HG02970 (cell line): ENCODE data around the gene PDGFC.

ENCODE experiments used
- ATAC-seq: cut with Tn5 transposase; IDR thresholded peaks from one replicate; pipeline ENCODE4 v1.9.1; 2021; ENCODE audit warnings: mild to moderate bottlenecking, moderate library complexity, moderate number of reproducible peaks; ENCODE audit not compliant: unreplicated experiment, low FRiP score

Gene PDGFC

DNA sequence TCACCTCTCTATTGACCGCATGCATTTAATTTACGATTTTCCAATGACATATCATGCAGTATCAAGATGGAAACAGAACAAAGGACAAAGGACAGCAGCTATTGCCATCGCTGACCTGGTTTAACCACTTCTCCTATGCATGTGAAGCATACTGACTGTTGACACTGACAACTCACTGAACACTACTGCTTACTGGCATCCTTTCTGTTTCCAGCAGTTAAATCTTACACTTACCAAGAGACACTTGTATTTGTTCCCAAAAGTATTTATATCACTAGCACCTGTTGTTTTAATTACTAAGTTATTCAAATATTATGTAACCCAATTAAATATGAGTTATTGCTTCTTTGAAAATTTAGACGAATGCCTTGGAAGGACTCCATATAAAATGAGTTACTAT is 176.7 kb downstream of the PDGFC start:
- ATAC-seq: no peak

DNA sequence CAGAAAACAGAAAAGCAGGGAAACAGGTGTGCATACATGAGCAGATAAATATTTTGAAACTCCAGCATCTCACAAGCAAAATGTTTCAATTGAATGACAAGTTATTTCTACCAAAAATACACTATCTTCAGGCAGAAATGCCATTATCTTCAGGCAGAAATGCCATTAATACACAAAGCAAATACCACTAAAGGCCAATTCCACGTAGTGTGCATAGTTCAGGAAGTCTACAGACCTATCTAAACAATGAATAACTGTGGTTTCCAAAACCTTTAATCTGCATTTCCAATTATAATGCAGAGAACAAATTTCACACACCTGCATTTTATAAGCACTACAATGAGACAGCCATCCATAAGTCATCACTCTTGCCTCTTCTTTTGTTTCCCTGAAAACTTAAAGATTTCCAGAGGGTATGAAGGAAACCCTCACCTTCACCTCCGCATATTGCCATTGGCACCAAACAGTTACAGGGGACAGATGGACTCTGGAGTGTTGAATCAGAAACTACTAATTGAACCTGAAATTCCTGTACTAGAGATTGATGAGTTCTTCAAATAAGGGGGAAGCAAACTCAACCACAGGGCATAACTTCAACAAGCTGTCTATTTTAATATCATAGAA is 179.0 kb downstream of the PDGFC start:
- no peak for ATAC-seq

DNA sequence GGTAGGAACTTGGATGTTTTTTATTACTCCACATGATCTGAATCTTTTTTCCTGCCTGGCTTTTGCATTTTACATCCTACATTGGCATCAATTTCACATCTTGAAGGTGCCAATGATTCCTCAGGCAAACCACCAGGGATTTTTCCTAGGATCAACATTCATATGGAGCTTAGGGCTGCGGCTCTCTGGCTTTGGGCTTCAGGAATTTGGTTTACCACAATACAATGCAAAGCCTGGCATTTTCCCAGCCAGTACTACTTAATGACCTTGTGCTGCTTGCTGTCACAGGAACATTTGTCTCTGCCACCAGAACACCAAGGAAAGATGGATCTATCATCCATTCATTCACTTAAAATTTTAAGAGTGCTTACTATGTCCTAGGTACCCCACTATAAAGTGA is 180.7 kb downstream of the PDGFC start:
- ATAC-seq: no peak

DNA sequence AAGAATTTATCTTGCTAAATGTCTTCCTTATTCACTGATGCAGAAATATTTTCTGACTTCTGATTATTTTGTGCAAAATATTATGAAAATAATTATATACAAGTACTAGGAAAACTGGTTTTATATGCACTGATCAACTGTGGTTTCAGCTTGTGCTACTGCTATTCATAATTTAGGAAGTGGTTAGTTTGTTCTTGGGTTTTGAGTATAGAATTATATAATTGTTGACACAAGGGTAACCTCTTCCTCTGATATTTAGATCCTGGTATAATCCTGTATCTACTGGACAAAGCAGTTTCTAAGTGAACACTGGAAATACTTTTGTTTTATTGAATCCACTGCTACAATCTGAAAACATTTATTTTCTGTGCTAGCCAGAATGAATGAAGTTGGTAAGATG is 182.8 kb downstream of the PDGFC start:
- no peak for ATAC-seq

DNA sequence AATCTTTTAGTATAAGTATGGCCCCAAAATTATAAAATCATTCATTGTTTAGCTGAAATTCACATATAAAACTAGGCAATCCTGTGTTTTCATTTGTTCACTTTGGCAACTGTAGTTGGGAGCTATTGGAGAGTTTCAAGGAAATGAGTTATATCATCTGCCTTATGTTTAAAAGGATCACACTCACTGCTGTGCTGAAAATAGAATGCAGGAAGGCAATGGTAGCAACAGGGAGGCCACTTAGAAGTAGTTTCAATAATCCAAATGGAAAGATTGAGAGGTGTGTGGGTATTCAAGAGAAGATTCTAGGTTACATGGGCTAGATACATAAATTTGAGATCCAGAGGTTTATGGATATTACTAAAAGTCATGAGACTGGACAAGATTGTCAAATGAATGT is 184.9 kb downstream of the PDGFC start:
- no peak for ATAC-seq

DNA sequence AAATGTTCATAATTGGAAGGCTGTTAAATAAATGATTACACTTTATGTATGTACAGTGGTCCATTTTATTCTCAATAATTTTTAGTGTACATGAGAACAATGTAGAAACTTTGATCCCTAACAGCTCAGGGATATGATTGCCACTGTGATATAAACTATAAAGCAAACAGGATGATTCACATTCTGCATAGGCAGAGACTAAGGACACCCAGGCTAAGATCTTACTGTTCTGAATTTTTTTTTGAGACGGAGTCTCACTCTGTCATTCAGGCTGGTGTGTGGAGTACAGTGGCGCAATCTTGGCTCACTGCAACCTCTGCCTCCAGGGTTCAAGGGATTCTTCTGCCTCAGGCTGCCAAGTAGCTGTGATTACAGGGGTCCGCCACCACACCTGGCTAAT is 186.6 kb downstream of the PDGFC start:
- ATAC-seq: no peak

DNA sequence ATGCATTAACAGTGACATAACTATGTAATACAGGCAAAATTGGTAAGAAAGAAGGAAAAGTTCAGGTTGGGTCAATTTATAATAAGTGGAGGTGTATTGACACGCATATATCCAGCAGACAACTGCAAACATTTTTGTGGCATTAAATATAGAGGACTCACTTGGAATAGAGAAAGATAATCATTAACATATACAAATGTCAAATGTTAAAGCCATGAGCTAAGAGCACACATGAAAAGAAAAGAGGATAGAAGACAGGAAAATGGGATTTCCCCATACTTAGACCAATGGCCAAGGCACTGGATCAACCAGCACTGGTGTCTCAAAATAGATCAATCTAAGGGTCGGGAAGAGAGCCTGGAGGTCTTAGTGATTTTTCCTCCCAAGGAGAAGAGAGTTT is 187.6 kb downstream of the PDGFC start:
- ATAC-seq: no peak

DNA sequence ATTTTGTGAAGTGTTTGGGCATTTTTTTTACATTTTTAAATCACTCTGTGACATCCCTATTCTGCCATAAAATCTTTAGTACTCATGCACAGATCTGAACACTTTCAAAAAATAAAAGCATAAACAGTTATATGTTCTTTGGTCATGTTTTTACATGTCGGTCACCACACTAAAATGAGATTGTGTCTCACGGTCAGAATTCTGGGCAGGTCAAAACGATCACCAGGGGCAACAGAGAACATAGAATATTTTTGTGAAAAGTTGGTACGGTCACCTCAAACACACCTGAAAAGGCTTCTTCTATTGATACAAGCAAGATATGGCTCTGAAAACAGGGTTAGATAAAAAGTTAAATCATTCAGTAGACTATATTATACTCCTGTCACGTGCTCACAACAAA is 189.1 kb downstream of the PDGFC start:
- ATAC-seq: no peak

DNA sequence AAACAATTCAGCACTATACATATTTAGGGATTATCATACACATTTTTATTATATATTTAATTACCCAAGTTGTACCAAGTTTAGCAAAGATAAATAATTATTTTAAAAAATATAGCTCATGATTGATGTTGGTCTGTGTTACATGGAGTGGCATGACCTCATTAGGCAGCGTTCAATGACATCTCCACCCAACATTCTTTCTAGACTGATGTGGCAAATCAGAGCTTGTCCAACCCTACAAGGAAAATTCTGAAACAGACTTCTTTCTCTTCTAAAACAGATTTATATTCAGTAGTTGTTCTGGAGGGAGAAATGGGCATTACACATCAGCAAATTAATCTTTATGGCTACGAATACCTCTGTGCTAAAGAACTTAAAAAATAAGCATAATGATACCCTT is 189.7 kb downstream of the PDGFC start:
- ATAC-seq: no peak

DNA sequence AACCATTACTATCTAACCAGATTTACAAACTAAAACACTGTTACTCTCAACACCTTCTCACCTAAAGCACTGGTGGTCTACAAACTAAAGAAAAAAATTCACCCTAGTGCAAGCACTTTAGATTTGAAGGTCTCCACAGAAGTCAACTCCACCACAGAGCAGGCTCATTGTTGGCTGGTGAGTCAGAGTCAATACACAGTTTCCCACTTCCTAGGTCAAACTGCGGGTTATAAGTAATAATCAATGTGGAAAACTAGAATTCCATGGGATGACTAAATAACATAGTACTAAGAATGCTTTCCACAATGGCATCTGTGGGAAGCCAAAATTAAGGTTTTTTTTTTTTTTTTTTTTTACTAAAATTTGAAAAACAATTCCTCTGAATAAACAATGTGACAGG is 191.8 kb downstream of the PDGFC start:
- ATAC-seq: no peak

DNA sequence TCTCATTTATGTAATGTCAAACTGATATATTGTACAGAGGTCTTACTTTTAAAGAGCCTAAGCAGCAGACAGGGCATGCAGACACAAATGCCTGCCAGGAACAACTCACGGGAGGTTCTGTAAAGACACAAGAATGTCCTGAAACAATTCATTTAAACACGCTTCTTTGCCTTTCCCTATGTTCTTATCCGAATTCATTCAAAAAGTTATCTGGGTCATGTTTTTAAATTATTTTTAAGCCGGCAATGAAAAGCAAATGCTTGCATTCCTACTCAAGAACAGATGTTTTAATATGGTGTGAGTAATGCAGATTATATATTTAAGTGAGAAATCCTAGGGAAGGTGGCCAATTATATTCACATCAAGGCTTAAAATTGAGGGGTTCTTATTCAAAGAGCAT is 192.6 kb downstream of the PDGFC start:
- no peak for ATAC-seq

DNA sequence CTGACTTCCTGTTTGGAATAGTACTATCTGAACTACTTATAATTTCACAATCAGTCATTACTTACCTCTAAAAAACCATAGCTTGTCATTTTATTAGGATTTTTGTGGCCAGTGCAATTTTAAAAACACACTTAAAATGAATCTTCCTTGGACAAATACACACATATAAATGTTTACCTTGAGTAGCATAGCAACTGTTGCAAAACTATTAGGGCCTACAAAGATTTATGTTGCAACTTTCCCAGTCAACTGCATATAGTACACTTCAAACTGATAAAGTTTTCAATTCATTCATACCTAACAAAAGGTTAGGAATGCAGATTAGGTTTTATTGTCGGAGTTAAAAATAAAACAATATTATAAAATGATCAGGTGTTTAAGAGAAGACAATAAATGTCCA is 193.0 kb downstream of the PDGFC start:
- no peak for ATAC-seq

DNA sequence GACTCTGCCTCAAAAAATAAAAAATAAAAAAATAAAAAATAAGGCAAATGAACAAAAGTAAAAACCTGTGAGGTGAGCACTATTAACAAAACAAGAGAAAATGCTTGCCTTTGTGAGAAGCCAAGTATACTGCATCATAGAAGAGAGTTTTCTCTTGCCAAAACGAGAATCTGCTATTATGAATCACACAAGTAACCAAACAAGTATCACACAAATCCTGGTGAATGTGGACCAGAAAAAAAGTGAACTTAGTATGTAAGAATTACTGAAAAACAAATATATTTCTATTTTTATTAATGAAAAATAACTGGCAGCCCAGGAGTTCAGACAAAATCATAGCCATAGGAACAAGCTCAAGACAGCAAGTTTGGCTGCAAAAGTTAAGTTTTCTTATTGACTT is 193.5 kb downstream of the PDGFC start:
- ATAC-seq: no peak

DNA sequence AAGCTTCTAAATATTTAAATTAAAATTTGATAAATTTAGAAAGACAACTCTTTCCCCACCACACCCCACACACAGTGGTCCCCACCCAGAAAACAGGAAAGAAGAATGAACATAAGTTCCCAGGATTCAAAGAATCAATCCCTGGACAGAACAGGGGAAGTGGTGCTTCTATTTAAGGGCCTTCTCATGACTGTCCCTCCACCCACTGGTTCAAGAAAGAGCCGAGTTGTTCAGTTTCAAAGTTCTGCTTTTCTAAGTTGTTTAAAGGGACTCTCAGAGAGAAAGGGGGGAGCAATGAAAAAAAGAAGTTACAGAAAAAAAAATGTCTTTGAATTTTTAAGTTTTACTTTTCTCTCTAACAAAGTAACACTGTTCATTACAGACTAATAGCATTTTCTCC is 195.8 kb downstream of the PDGFC start:
- no peak for ATAC-seq

DNA sequence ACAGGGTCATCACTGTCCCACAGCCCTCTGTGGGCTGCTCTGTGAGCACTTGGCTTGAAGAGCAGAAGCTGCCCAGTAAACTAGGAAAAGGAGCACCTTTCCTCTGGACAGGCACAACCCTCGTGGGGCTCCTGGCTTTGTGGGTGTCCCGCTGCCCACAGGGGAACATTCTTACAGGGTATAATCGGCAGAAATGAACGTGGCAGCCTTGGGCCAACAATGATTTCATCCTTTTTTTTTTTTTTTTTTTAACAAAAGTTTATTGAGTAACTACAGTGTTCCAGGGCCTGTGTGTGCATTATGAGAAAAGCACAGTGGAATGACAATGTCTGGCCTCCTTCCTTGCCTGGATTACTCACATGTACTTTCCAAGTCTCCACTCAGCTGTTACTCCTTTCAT is 197.2 kb downstream of the PDGFC start:
- no peak for ATAC-seq

DNA sequence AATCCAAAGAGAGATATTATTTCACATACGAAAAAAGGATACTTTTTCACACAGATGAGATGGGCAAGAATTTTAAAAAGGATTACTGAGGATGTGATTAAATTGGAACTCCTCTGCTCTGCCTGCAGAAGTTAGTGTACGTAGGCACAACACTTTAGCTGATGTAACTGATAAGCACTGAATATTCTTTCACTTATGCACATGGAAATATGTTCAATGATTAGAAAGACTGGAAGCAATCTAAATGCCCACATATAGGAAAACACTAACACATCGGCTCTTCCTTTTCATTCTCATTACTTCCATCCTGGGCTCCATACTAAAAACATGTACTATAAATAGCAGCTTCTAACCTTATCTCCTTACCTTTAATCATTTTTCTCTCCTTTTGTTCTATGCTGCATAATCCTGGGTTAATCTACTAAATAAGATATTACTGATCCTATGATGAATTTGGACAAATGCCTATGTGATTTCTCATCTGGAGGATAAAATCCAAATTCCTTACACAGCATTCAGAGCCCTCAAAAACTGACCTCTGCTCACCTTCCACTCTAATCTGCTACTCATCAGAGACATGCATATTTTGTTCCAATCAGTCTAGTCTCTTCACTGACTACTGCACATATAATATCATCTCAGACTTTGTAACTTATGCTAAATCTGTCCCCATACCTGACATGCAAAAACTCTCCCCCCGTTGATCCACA is 197.8 kb downstream of the PDGFC start:
- ATAC-seq: no peak

DNA sequence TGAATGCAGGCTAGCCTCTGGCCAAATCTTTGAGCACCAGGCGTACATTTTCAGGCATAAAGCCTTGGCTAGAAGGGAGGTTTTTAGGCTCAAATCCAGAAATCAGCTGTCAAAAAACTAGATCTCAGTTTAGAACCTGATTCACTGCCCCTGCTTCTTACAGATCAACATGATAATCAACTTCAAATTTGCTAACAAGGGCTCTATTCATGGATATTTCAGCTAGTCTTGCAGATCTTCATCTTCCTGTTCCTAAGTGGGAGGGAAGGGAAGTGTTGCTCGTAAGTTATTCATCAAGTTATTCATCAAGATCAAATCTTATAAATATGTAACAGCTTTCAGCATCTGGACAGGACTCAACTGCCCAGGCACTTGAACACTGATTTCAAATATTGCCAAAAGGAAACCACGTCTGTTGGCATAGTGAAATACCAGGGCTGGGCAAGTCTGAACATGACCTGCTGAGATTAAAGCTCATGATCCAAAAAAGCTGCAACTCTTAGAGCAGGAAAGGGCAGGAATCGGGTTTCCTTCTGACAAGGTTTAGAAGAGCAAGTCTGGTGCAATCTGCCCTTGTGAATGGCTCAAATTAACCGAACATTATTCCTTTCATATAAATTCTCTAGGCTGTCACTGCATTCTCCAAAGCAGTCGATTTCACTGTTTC is 200.3 kb downstream of the PDGFC start:
- ATAC-seq: no peak

DNA sequence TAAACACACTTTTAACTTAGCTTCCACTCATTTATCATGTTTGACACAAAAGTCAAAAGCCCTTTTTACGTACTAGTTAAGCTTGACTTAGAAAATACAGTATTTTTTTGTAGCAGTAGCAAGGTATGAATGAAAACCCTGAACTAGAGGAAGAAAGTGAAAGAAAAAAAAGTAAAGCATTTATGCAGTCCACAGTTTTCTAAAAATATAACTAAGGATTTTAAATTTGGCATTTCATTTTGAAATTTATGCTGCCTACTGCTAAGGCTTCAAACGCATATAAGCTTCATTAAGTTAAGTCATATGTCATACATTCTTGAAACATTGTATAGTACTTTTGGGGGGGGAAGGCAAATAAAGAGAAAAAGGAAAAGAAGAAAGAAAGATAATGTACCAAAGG is 201.5 kb downstream of the PDGFC start:
- ATAC-seq: no peak

DNA sequence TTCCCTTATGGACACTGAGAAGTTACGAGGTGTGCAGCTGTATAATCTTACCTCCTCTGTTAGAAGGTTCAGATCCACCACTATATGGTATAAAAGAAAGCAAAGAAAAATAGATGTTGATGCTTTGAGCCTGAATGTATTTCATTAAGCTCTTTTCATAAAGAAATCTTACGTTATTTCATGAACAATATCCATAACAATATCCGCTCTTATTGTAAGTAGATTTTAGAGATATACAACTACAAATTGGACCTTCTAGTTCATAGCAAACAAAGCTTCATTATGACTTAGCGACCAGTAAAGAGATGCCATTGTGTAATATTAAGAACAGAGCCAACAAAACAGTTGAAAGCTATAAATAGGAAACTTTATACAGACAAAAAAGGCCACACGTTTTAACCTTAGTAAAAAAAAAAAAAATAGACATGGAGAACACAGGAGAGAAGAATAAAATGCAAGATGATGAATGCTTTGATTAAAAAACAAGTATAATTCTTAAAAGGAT is 203.6 kb downstream of the PDGFC start:
- ATAC-seq: no peak

DNA sequence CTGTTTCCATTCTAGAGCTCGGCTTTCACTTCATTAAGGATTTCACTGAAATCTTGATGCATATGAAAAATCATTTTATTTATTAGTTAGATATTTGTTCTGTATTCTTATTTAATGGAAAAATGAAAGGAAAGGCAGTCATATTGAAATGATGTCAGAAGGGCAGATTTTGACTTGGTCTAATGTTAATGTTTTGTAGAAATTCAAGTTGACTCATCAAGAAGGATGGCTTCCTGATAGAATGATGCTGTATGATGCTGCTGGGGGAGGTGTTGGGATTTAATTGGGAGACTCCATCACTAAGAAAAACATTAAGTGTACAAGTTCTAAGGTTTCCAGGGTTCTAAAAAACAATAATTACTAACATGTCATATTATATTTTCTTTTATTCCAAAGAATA is 204.8 kb downstream of the PDGFC start:
- ATAC-seq: no peak

DNA sequence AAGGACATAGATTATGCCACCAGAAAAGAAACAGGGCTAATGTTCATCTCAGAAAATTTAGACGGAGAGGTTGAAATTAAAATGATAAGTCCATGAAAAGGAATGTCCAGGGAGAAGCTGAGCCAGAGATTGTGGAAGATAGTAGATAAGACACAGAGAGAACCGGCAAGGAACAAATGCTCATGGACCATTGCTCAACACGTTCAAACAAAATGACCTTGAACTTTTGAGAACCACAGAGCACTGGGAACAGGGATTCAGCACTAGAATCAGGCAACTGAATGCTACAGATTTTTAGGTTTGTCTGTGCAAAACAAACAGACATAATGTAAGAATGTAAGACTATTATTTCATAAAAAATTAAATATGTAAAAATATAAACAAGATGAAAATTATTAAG is 206.3 kb downstream of the PDGFC start:
- ATAC-seq: no peak

DNA sequence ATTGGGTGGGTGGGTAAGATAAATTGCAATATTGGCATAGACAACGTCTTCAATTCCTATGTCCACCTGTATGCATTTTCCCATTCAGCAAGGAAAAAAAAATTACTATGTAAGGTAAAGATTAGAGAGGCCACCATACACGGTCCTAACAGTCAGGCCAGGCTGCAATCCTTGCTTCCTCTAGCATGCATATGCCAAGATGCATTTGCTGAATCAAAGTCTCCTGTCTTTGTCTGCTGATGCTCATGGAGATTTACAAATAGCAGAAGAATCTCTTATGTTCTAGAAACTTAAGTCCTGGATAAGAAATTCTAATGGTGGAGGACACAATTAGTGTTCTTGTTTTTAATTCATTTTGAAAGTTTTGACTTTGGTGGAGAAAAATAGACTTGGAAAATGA is 206.8 kb downstream of the PDGFC start:
- no peak for ATAC-seq
